Measurements from ENCODE around the gene CHP1. TPM values are rescaled to one million over a fixed set of nuclear protein-coding genes. Genes with fewer than 3 reads are reported as not detected.
"Not testable (repeated sequence)": the region's sequence is repeated elsewhere in the genome, so short reads cannot be mapped to it uniquely, and the experiment has no call there.

CHP1 gene
- total RNA-seq, 2 donors from 2014 or later = 165 to 247 TPM

DNA sequence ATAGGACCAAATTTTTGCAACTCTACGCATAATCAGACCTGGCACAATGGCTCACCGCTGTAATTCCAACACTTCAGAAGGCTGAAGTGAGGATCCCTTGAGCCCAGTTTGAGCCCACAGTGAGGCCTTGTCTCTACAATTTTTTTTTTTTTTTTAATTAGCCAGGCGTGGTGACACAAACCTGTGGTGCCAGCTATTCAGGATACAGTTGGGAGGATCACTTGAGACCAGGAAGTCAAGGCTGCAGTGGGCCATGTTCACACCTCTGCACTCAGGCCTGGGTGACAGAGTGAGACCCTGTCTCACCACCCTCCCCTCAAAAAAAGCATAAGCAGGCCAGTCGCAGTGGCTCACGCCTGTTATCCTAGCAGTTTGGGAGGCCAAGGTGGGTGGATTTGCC lies 76.6 kb downstream of the CHP1 start:
- H3K9me3 ChIP-seq = no peaks in the 10 kb centered on the region
- peaks cover 5% of the 10 kb centered on the region for H3K36me3 ChIP-seq
- no peak overlapping the region for H3K27ac ChIP-seq
- no peak for DNase-seq (ENCODE audit: low spot score)
- no peaks in the 10 kb centered on the region for H3K27me3 ChIP-seq
- no peak overlapping the region for H3K4me3 ChIP-seq
- no peaks in the 10 kb centered on the region for H3K4me1 ChIP-seq
- TF ChIP-seq, protein P1, sequence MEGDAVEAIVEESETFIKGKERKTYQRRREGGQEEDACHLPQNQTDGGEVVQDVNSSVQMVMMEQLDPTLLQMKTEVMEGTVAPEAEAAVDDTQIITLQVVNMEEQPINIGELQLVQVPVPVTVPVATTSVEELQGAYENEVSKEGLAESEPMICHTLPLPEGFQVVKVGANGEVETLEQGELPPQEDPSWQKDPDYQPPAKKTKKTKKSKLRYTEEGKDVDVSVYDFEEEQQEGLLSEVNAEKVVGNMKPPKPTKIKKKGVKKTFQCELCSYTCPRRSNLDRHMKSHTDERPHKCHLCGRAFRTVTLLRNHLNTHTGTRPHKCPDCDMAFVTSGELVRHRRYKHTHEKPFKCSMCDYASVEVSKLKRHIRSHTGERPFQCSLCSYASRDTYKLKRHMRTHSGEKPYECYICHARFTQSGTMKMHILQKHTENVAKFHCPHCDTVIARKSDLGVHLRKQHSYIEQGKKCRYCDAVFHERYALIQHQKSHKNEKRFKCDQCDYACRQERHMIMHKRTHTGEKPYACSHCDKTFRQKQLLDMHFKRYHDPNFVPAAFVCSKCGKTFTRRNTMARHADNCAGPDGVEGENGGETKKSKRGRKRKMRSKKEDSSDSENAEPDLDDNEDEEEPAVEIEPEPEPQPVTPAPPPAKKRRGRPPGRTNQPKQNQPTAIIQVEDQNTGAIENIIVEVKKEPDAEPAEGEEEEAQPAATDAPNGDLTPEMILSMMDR (IDR thresholded peaks at IDR 0.05) = no peak

DNA sequence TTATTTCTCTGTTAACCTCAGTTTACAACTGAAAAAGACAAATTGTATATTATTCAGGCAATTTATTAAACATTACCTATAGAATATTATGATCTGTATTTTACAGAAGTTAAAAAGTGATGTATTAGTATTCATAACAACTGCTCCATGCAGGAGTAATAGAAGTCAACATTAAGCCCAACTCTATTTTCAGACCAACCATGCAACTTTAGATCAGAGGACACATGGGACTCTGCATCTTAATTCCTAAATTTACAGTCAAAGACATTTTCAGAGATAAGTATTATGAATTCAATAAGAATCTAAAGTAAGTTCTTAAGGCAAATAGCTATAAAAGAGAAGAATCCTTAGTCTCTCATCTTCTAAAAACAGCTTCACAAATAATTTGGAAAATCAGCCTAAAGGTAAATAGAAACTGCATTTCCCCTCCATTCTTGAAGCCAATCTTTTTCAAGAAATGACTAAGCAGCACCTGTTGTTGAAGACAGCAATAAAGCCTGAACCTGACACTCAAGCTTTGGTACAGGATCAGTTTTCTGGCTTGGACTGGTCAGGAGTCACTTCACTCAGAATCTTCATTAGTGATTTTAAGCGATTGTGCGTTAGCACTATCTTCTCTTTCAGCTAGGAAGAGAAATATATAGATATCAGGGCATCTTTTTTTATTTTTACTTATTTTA lies 78.3 kb downstream of the CHP1 start:
- H3K4me1 ChIP-seq = no peaks in the 10 kb centered on the region
- H3K27me3 ChIP-seq = no peaks in the 10 kb centered on the region
- H3K27ac ChIP-seq = no peak overlapping the region
- peaks cover 5% of the 10 kb centered on the region for H3K36me3 ChIP-seq
- TF ChIP-seq, protein P1 (IDR thresholded peaks at IDR 0.05) = no peak
- DNase-seq (ENCODE audit: low spot score) = no peak
- H3K9me3 ChIP-seq = no peaks in the 10 kb centered on the region
- H3K4me3 ChIP-seq = no peak overlapping the region

- H3K27ac ChIP-seq; DNase-seq (ENCODE audit: low spot score); H3K9me3 ChIP-seq; H3K27me3 ChIP-seq; H3K4me1 ChIP-seq; H3K4me3 ChIP-seq; H3K36me3 ChIP-seq: not testable (repeated sequence)
These were observed 89.8 kb downstream of the CHP1 start for GRCh38 chr15:41320805-41321330.

DNA sequence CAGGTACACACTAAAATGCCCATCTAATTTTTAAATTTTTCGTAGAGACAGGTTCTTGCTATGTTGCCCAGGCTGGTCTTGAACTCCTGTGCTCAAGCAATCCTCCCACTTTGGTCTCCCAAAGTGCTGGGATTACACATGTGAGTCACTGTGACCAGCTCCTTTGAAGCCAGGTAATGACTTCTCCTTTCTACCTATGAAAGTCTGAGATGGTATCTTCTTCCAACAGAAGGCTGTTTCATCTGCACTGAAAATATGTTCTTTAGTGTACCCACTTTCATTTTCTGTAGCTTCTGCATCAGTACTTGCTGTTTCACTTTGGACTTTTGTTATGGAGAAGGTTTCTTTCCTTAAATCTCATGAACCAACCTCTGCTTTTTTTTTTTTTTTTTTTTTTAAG lies 92.5 kb downstream of the CHP1 start:
- H3K36me3 ChIP-seq = no peaks in the 10 kb centered on the region
- H3K27me3 ChIP-seq = no peaks in the 10 kb centered on the region
- H3K4me3 ChIP-seq = no peak overlapping the region
- TF ChIP-seq, protein P1 (IDR thresholded peaks at IDR 0.05) = no peak
- DNase-seq (ENCODE audit: low spot score) = no peak
- no peaks in the 10 kb centered on the region for H3K9me3 ChIP-seq
- no peak overlapping the region for H3K27ac ChIP-seq
- no peaks in the 10 kb centered on the region for H3K4me1 ChIP-seq

- Histone ChIP-seq H3K27me3 (no peaks in the 10 kb centered on the region), H3K4me1 (peaks cover 0 to 16% of the 10 kb centered on the region in 2 donors), H3K36me3 (no peaks in the 10 kb centered on the region), H3K4me3 (no peak overlapping the region), H3K9me3 (no peaks in the 10 kb centered on the region), H3K27ac (no peak overlapping the region)
- TF ChIP-seq, protein P1 (IDR thresholded peaks at IDR 0.05) = no peak
- no peak for DNase-seq (ENCODE audit: low spot score)
These were observed 100.2 kb downstream of the CHP1 start for GRCh38 chr15:41331281-41331680.

Other genes with a start within 250 kb of the CHP1 start
- 10 to 100 TPM in 1 of 2 donors, 1 to 10 TPM in 1; 9.4 to 16.4 TPM for gene INO80, start 115.0 kb upstream of the CHP1 start, total RNA-seq
- not detected for gene EXD1, start 511 bp upstream of the CHP1 start, total RNA-seq
- gene OIP5, start 101.3 kb downstream of the CHP1 start, total RNA-seq = under 1 TPM in 1 of 2 donors, not detected in 1; 0.35 TPM
- gene NUSAP1, start 101.6 kb downstream of the CHP1 start, total RNA-seq = 1 to 10 TPM in 1 of 2 donors, under 1 TPM in 1; 0.94 to 3.1 TPM
- gene NDUFAF1, start 171.2 kb downstream of the CHP1 start, total RNA-seq = 10 to 100 TPM; 26.1 to 55.6 TPM
- gene RTF1, start 185.8 kb downstream of the CHP1 start, total RNA-seq = 10 to 100 TPM; 21.2 to 21.4 TPM